Activated CD4-positive, alpha-beta T cell treated with anti-CD3 and anti-CD28 coated beads for 36 hours (primary cell): ENCODE results near the gene GFRA4. TPM values are rescaled to one million over a fixed set of nuclear protein-coding genes. Genes with fewer than 3 reads are reported as not detected.

Experiments used
- ATAC-seq: fragments of 200-7000 bp; cut with Tn5 transposase; one replicate; pipeline ENCODE4 v1.10.0; 2021; ENCODE audit warnings: mild to moderate bottlenecking, moderate library complexity
- CTCF ChIA-PET: fragments of 350-600 bp; sonication (Branson Sonifier 250); formaldehyde crosslinking; loops from one replicate; lab custom pipeline; 2021; ENCODE audit warnings: antibody characterized with exemption; lab: Charles Lee
- POLR2A ChIA-PET: fragments of 350-600 bp; sonication (Branson Sonifier 250); formaldehyde crosslinking; loops from one replicate; lab custom pipeline; 2021; ENCODE audit warnings: antibody characterized with exemption, inconsistent platforms; lab: Charles Lee
- DNase-seq: peaks from one replicate; pipeline ENCODE4 v3.0.0-alpha.2; 2020
- H3K27ac Mint-ChIP-seq: one replicate; pipeline ENCODE4 v1.8.0; 2021; ENCODE audit warnings: mixed read lengths
- H3K27me3 Mint-ChIP-seq: one replicate; pipeline ENCODE4 v1.8.0; 2021; ENCODE audit warnings: mixed read lengths
- H3K36me3 Mint-ChIP-seq: one replicate; pipeline ENCODE4 v1.8.0; 2021; ENCODE audit warnings: low read depth, mixed read lengths
- H3K4me1 Mint-ChIP-seq: one replicate; pipeline ENCODE4 v1.8.0; 2021; ENCODE audit warnings: mixed read lengths
- H3K4me3 Mint-ChIP-seq: one replicate; pipeline ENCODE4 v1.8.0; 2021; ENCODE audit warnings: mild to moderate bottlenecking, moderate library complexity, mixed read lengths
- H3K9me3 Mint-ChIP-seq: one replicate; pipeline ENCODE4 v1.8.0; 2021; ENCODE audit warnings: low read depth, mixed read lengths
- intact Hi-C, 2 experiments: fragments of 100-400 bp; cut with DNase I in 1 of 2; cut with micrococcal nuclease in 1 of 2; formaldehyde crosslinking; loops; one replicate each; pipeline versions ENCODE4 v1.14.2 to v1.15.1; 2022 to 2024; cut with DNase I, micrococcal nuclease
- total RNA-seq, 2 experiments: library from RNA; stranded (reverse); gene quantifications; one replicate each; pipeline ENCODE4 v1.2.3, GENCODE V29; 2021

The GFRA4 gene
- total RNA-seq, 2 experiments from 2014 or later, result not detected

DNA sequence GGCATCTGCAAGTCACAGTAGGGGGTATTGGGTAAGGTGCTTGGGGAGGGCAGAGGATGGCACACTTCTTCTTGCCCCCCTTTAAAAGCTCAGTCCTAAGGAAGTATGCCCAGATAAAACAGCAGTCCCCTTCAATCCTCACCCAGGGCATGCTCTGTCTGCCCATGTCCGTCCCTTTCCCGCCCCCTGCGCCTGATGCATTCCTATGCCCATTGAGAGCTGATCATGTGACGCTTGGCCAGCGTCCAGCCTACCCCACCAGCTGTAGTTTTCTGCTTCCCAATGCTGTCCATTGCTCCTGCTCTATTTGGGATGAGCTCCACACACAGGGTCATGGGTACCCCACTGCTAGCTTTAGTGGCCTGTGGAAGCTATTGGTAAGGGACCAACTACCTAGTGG is 40.9 kb upstream of the GFRA4 start:
- Mint-ChIP-seq H3K27me3 (peaks cover 3% of the 10 kb centered on the region), H3K9me3 (no peaks in the 10 kb centered on the region), H3K27ac (no peak overlapping the region), H3K4me3 (no peak overlapping the region), H3K4me1 (no peaks in the 10 kb centered on the region), H3K36me3 (no peaks in the 10 kb centered on the region)
- ChIA-PET POLR2A (no interaction called here), CTCF (interaction anchor here (0.7 to 1.2 kb wide), 2 partner anchors 14 to 27 kb away, joined by 3 to 4 read pairs; no protein-coding TSS in a partner anchor)
- DNase-seq (no peak), ATAC-seq (no peak)
- intact Hi-C loops, result no loop called here

DNA sequence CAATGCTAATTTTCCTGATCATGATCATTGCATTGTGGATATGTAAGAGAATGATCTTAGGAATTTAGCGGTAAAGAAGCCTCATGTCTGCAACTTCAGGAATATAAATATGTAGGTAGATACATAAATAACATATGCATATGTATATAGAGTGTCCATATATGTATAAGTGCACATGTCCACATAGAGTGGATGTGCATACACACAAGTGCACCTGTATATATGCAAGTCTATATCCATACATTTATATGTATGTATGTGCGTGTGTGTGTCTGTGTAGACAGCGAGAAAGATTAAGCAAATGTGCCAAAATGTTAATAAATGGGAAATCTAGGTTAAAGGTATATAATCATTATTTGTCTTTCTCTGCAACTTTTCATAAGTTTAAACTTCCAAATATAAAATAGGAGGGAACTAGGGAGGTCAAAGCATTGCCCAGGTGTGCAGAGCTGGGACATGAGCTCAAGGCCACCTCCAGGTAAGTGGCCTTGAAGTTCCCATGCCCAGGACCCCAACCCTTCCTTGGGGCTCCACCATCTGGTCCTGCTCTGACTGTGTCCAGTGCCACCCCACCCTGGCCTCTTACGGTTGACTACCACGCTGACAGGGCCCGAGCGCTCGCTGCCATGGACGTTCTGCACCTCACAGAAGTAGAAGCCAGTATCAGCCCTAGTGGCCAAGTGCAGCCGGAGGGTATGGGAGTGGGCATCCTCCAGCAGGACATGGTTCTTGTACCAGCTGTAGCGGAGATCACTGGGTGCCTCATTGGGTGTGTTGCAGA is 39.6 kb upstream of the GFRA4 start:
- no peak for ATAC-seq
- no peaks in the 10 kb centered on the region for H3K4me1 Mint-ChIP-seq
- POLR2A ChIA-PET, result no interaction called here
- peaks cover 3% of the 10 kb centered on the region for H3K27me3 Mint-ChIP-seq
- CTCF ChIA-PET, result no interaction called here
- no peak overlapping the region for H3K27ac Mint-ChIP-seq
- no peaks in the 10 kb centered on the region for H3K9me3 Mint-ChIP-seq
- DNase-seq, result no peak
- H3K4me3 Mint-ChIP-seq, result no peak overlapping the region
- intact Hi-C loops, result no loop called here
- no peaks in the 10 kb centered on the region for H3K36me3 Mint-ChIP-seq

DNA sequence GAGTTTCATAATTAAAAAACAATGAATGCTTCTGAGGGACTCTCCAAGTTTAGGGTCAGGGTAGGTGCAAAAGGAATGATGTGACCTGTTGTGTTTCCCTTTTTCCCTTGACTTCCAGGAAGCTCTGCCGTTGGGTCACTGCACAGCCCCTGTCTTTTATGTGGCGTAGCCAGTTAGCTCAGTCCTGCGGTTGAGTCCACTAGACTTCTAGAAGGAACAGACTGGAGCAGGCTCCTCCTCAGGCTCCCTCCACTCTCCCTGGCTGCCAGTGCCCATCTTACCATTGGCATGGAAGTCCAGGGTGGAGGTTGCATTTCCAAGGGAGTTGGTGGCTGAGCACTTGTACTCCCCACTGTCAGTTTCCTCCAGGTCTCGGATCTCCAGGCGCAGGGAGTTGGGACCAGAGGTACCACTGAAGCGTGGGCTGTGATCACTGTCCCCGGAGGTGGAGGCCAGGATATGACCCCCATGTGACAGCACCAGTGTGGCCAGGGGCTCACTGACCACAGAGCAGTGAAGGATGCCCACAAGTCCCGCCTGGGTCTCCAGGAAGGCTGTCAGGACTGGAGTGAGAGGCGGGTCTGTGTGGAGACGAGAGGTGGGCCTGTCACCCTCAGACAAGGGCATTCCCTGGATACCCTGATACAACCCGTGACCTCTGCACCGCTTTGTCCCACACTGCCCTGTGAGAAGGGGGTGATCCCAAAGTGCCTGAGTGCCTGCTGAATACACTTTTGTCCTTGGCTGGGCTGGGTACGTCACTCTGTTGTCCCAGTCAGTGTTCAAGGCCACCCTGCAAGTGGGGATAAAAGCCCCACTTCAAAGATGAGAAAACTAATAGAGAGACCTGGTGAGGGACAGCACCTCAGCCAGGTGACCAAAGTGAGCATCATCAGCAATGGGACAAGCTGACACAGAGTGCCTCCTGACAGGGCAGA is 38.1 kb upstream of the GFRA4 start:
- no peak overlapping the region for H3K27ac Mint-ChIP-seq
- H3K9me3 Mint-ChIP-seq, result no peaks in the 10 kb centered on the region
- H3K4me1 Mint-ChIP-seq, result no peaks in the 10 kb centered on the region
- ATAC-seq (no peak), DNase-seq (no peak)
- no peak overlapping the region for H3K4me3 Mint-ChIP-seq
- H3K36me3 Mint-ChIP-seq, result no peaks in the 10 kb centered on the region
- ChIA-PET CTCF (interaction anchor here (0.6 to 1.2 kb wide), 2 partner anchors 25 to 468 kb away, joined by 3 read pairs; no protein-coding TSS in a partner anchor), POLR2A (no interaction called here)
- peaks cover 3% of the 10 kb centered on the region for H3K27me3 Mint-ChIP-seq
- intact Hi-C loops, result no loop called here

DNA sequence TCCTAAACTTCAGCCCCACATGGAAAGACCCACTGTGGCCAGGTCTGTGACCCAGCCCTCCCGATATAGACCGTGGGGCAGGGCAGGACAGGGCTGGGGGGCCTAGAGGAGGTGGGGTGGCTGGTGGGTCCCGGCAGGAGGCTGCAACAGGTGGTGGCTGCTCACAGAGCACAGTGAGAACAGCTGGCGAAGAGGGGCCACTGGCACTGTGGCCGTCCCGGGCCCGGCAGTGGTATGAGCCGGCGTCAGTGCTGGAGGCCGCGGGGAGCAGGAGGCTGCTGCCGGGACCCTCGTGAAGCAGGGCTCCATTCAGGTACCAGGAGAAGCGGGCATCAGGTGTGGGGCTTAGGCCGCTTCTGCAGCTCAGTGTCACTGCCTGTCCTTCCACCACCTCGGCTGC is 35.8 kb upstream of the GFRA4 start:
- DNase-seq, result no peak
- H3K4me1 Mint-ChIP-seq, result no peaks in the 10 kb centered on the region
- ChIA-PET CTCF (interaction anchor here (0.8 to 1.7 kb wide), 4 partner anchors 9 to 231 kb away, joined by 3 to 6 read pairs (median 3); no protein-coding TSS in a partner anchor), POLR2A (interaction anchor here (0.5 kb wide), 1 partner anchor 58 kb away, joined by 16 read pairs; no protein-coding TSS in a partner anchor)
- peaks cover 3% of the 10 kb centered on the region for H3K27me3 Mint-ChIP-seq
- H3K4me3 Mint-ChIP-seq, result no peak overlapping the region
- no peak overlapping the region for H3K27ac Mint-ChIP-seq
- ATAC-seq, result no peak
- intact Hi-C loops, result no loop called here
- H3K36me3 Mint-ChIP-seq, result no peaks in the 10 kb centered on the region
- no peaks in the 10 kb centered on the region for H3K9me3 Mint-ChIP-seq

DNA sequence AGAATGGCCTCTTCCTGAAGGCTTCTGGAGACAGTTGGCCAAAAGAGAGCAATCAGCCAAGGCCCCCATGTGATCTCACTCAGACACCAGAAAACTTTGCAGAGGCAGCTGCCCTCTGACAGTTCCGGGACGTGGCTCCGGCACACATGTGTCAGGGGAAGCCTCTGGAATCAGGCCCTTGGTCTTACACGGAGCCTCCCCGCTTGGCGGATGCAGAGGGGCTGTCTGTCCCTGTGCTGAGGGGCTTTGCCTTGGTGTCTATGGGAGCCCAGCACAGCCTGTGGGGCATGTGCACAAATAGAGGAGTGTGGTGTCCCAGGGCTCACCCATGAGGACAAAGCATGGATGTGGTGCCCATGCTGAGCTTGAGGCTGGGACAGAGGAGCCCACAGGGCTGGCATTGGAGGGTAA is 35.4 kb upstream of the GFRA4 start:
- ATAC-seq (no peak), DNase-seq (no peak)
- intact Hi-C loops, result no loop called here
- Mint-ChIP-seq H3K36me3 (no peaks in the 10 kb centered on the region), H3K4me3 (no peak overlapping the region), H3K27me3 (peaks cover under 1% of the 10 kb centered on the region), H3K4me1 (no peaks in the 10 kb centered on the region), H3K9me3 (no peaks in the 10 kb centered on the region), H3K27ac (no peak overlapping the region)
- CTCF ChIA-PET, result interaction anchor here (0.8 to 2.9 kb wide), 4 partner anchors 11 to 231 kb away, joined by 3 to 16 read pairs (median 3); no protein-coding TSS in a partner anchor
- POLR2A ChIA-PET, result no interaction called here

DNA sequence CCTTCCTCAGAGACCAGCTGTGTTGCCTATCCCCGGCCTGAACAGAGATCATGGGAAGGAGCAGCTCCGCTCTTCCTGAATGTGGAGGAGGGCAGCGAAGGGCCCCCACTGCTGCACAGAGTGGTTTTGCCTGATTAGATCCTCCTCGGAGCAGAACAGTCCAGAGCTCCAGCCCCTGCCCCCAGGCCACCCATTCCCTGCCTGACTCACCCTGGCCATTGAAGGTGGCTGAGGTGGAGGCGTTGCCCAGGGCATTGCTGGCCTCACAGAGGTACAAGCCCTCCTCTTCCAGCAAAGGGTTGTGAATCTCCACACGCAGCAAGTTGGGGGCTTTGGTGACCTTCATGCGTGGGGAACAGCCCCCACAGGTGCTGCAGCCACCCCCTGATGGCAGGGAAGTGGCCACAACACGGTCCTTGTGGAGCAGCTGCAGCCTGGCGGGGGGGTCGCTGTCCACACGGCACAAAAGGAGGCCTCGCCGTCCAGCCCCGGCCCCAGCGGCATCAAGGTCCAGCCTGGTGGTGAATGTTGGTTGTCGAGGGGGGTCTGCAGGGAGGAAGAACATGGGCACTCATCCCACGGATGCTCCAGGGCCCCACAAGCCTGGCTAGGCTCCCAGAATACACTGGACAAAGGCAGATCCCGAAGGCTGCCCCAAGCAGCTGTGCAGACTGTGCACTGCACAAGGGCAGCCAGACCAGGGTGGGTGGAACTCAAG is 34.5 kb upstream of the GFRA4 start:
- intact Hi-C loops, result no loop called here
- no peaks in the 10 kb centered on the region for H3K9me3 Mint-ChIP-seq
- H3K4me3 Mint-ChIP-seq, result no peak overlapping the region
- H3K36me3 Mint-ChIP-seq, result no peaks in the 10 kb centered on the region
- ChIA-PET POLR2A (no interaction called here), CTCF (interaction anchor here (0.5 to 2.9 kb wide), 4 partner anchors 10 to 190 kb away, joined by 3 to 16 read pairs (median 4); no protein-coding TSS in a partner anchor)
- no peaks in the 10 kb centered on the region for H3K4me1 Mint-ChIP-seq
- no peaks in the 10 kb centered on the region for H3K27me3 Mint-ChIP-seq
- H3K27ac Mint-ChIP-seq, result no peak overlapping the region
- ATAC-seq (no peak), DNase-seq (no peak)

DNA sequence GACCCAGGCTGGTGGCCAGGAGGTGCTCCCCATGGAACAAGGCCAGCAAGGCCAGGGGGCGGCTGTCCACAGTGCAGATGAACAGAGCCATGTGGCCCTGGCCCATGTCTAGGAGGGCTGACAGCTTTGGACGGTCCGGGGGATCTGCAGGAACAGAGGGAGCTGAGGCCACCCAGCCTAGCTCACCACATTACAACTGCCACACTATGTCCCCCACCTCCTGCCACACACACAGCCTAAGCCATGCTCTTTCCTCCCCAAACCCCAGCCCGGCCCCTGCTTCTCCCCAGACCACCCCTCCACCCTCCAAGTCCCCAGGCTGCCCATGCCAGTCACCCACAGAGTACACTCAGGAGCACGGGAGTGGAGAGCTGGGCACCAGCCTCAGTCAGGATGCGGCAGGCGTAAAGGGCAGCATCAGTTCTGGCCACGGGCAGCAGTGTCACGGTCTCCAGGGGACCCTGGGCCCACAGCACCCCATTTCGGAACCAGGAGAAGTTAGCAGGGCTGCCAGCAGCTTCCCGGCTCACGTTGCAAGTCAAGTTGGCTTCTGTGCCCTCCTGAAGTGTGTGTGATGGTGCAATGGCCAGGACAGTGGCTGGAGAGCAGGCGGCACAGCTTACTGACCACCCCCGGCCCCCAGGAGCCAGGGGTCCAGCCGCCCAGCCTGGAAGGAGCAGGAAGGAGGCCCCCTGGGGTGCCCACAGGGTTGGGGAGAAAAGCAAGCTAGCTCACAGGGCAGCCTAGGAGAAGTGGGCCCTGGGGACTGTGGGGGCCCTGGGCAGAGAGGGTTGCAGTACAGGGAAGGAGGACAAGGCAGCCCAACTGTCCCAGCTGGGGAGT is 33.8 kb upstream of the GFRA4 start:
- DNase-seq (no peak), ATAC-seq (no peak)
- H3K27me3 Mint-ChIP-seq, result no peaks in the 10 kb centered on the region
- intact Hi-C loops, result no loop called here
- no peaks in the 10 kb centered on the region for H3K36me3 Mint-ChIP-seq
- no peak overlapping the region for H3K27ac Mint-ChIP-seq
- no peaks in the 10 kb centered on the region for H3K9me3 Mint-ChIP-seq
- POLR2A ChIA-PET, result no interaction called here
- CTCF ChIA-PET, result interaction anchor here (0.6 to 3.0 kb wide), 10 partner anchors 10 to 444 kb away, joined by 3 to 18 read pairs (median 5); partner anchors contain the start of gene SIGLEC1
- no peak overlapping the region for H3K4me3 Mint-ChIP-seq
- no peaks in the 10 kb centered on the region for H3K4me1 Mint-ChIP-seq

DNA sequence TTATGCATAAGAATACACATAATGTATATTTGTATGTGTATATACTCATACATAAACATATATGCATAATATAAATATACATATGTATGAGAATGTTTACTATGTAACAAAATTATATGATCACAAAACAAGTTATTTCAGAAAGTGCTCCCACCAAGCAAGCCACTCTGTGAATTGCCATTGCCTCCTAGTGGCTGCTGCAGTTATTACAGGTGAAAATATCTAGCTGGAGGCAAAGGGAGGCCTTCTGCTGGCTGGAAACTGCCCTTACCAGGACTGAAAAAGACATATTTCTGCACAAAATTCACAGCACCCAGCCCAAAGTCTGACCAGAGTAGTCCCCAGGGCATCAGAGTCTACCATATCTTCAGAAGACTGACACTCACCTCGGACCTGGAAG is 33.0 kb upstream of the GFRA4 start:
- POLR2A ChIA-PET, result no interaction called here
- peak; percentile 27 for DNase-seq
- CTCF ChIA-PET, result interaction anchor here (0.6 to 3.0 kb wide), 10 partner anchors 9 to 511 kb away, joined by 3 to 18 read pairs (median 4); partner anchors contain the start of gene SIGLEC1
- Mint-ChIP-seq H3K4me3 (no peak overlapping the region), H3K9me3 (no peaks in the 10 kb centered on the region), H3K27ac (no peak overlapping the region), H3K4me1 (no peaks in the 10 kb centered on the region), H3K36me3 (no peaks in the 10 kb centered on the region), H3K27me3 (no peaks in the 10 kb centered on the region)
- intact Hi-C loops, result no loop called here
- ATAC-seq, result no peak

DNA sequence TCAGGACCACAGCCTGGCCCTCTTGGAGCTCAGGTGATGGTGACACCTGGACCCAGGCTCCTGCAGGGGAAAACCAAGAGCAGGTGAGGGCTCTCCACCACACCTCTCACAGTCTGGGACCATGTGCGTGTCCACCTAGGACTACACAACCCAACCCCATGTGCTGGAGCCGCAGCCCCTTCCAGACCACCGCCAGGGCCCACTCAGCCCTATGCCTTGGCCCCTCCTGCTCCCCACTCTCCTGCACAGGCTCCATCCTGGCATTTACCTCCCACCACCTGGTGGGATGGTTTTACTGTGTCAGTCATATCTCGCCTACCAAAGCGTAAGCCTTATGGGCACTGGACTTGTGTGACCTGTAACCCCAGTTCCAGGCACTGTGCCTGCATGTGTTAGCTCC is 31.7 kb upstream of the GFRA4 start:
- Mint-ChIP-seq H3K9me3 (no peaks in the 10 kb centered on the region), H3K4me1 (no peaks in the 10 kb centered on the region), H3K4me3 (no peak overlapping the region), H3K27me3 (no peaks in the 10 kb centered on the region), H3K36me3 (no peaks in the 10 kb centered on the region), H3K27ac (no peak overlapping the region)
- DNase-seq (no peak), ATAC-seq (no peak)
- ChIA-PET POLR2A (interaction anchor here (0.6 kb wide), 1 partner anchor 493 kb away, joined by 10 read pairs; no protein-coding TSS in a partner anchor), CTCF (interaction anchor here (0.8 to 3.0 kb wide), 4 partner anchors 8 to 46 kb away, joined by 3 to 18 read pairs (median 4); no protein-coding TSS in a partner anchor)
- intact Hi-C loops, result loop anchor here in 1 of 2 experiments (5.0 kb wide), 1 partner anchor 167 kb away; no protein-coding TSS in a partner anchor

DNA sequence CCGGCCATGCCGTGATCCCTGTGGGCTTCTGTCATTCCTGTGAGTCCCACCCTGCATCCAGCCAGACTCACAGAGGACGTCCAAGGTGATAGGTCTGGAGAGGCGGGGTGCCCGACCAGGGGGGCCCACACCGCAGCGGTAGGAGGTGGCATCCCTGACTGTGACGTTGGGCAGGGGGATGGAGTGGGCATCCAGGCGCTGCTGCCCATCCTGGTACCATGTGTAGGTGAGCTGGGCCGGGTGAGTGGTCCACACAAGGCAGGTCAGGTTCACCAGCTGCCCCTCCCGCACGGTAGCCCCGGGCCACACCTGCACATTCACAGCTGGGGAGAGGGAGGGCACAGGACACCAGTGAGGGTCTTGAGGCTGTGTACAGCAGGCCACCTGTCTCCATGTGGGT is 30.2 kb upstream of the GFRA4 start:
- POLR2A ChIA-PET, result no interaction called here
- ATAC-seq (no peak), DNase-seq (no peak)
- Mint-ChIP-seq H3K36me3 (no peaks in the 10 kb centered on the region), H3K4me1 (no peaks in the 10 kb centered on the region), H3K27ac (no peak overlapping the region), H3K27me3 (no peaks in the 10 kb centered on the region), H3K4me3 (no peak overlapping the region), H3K9me3 (no peaks in the 10 kb centered on the region)
- CTCF ChIA-PET, result interaction anchor here (0.6 kb wide), 1 partner anchor 430 kb away, joined by 4 read pairs; no protein-coding TSS in a partner anchor
- intact Hi-C loops, result loop anchor here in 1 of 2 experiments (5.0 kb wide), 1 partner anchor 169 kb away; no protein-coding TSS in a partner anchor
